ENCODE measurements around the gene DUSP28. TPM values are rescaled to one million over a fixed set of nuclear protein-coding genes. Genes with fewer than 3 reads are reported as not detected.
A peak's percentile ranks its signal among the peaks of the same experiment; 100 is the strongest.

The DUSP28 gene
- polyA plus RNA-seq, 1 experiment: 6.1 TPM

DNA sequence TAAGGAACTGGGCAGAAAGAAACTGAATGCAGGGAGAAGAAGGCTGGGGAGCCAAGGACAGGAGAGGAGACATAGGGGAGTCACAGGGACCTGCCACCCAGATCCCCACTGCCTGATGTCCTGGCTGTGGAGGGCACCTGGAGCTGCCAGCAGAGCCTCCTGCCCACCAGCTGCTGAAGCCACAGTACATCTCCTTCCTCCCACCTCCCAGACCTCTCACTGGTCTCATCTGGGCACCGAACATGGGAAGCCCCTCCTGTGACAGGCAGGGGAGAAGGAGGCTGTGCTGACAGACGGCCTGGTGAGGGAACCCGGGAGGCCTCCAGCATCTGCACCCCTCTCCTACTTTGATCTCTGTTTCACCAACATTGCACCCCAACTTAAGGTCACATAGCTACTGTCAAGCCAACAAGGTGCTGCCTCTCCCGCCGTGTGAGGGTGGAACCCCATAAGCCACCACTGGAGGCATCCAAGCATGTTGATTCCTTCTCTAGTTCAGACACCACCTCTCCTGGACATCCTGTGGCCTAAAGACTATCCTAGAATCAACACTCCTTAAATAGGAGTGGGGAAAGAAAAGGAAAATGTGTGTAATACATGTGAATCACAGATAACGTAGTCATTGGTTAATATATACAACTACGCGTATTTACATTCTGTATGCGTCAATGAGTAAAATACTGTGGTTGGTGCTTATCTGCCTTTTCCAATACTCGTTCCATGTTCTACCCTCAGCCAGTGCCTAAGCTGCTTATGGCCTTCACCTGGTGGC is 4.6 kb downstream of the DUSP28 start:
- H3K27ac ChIP-seq (ENCODE audit: low read depth, low read length): peak overlapping the region; percentile 89
- no peaks in the 10 kb centered on the region; the same call in 1 of the 2 replicates for H3K9me3 ChIP-seq (ENCODE audit: control insufficient read depth, insufficient read depth, low read length)
- ChIA-PET POLR2A (interaction anchor here (3.2 kb wide), 1 partner anchor 22 kb away, joined by 13 read pairs; the partner anchor contains the start of gene CAPN10), CTCF (interaction anchor here (1.4 to 2.8 kb wide), 5 partner anchors 13 to 276 kb away, joined by 6 to 31 read pairs (median 17); partner anchors contain the start of gene CAPN10)
- no peak overlapping the region for H3K4me3 ChIP-seq (ENCODE audit: low read depth, low read length)
- no peak for DNase-seq (ENCODE audit: low read depth, low spot score)
- H3K27me3 ChIP-seq (ENCODE audit: control insufficient read depth, insufficient read depth, low read length): no peaks in the 10 kb centered on the region
- TF ChIP-seq, protein P1, sequence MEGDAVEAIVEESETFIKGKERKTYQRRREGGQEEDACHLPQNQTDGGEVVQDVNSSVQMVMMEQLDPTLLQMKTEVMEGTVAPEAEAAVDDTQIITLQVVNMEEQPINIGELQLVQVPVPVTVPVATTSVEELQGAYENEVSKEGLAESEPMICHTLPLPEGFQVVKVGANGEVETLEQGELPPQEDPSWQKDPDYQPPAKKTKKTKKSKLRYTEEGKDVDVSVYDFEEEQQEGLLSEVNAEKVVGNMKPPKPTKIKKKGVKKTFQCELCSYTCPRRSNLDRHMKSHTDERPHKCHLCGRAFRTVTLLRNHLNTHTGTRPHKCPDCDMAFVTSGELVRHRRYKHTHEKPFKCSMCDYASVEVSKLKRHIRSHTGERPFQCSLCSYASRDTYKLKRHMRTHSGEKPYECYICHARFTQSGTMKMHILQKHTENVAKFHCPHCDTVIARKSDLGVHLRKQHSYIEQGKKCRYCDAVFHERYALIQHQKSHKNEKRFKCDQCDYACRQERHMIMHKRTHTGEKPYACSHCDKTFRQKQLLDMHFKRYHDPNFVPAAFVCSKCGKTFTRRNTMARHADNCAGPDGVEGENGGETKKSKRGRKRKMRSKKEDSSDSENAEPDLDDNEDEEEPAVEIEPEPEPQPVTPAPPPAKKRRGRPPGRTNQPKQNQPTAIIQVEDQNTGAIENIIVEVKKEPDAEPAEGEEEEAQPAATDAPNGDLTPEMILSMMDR (IDR thresholded peaks at IDR 0.05; ENCODE audit: low read depth, low read length): peak; percentile 24; the same call in 1 of the 2 replicates

DNA sequence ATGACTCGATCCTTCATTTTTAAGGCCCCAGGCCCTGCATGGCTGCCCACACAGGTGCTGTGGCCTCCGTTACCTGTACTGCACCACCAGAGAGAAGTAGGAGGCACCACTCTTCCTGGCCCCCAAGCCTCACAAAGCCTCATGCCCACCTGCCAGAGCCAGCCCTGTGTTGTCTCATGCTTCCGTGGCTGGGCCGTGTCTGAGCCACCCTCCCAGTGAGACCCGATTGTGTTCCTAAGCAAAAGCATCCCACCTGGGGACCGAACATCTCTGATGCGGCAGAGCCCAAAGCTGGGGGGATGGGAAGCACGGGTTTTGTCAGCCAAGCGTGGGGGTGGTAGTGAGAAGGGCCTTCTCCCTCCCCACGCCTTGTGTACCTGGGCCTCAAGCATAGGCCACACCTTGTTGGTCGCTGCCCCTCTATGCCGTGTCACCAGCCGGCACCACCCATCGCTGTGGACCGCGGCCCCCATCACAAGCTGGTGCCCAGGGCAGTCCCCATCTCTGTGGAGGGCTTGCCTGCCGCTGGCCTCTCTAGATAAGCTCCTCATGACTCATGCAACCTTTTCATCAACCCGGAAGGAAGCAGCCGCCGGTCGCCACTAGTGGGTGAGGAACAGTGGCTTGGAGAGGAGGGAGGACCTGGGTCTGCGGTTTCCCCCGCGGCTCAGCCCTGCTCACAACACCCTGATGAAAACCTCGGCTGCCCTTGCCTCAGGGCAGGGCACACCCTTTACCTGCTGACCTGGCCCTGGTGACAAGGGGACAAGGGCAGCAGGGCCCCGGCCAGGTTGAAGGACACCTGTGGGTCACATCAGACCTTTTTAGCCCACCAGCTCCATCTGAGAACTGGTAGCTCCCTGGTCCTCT is 5.4 kb downstream of the DUSP28 start:
- no peaks in the 10 kb centered on the region for H3K27me3 ChIP-seq (ENCODE audit: control insufficient read depth, insufficient read depth, low read length)
- TF ChIP-seq, protein P1 (IDR thresholded peaks at IDR 0.05; ENCODE audit: low read depth, low read length): no peak
- POLR2A ChIA-PET: interaction anchor here (0.6 to 3.2 kb wide), 4 partner anchors 21 to 56 kb away, joined by 3 to 13 read pairs (median 3); partner anchors contain the start of gene CAPN10
- H3K27ac ChIP-seq (ENCODE audit: low read depth, low read length): peak overlapping the region; percentile 89
- H3K4me3 ChIP-seq (ENCODE audit: low read depth, low read length): no peak overlapping the region
- H3K9me3 ChIP-seq (ENCODE audit: control insufficient read depth, insufficient read depth, low read length): no peaks in the 10 kb centered on the region; the same call in 1 of the 2 replicates
- no peak for DNase-seq (ENCODE audit: low read depth, low spot score)
- CTCF ChIA-PET: interaction anchor here (0.7 to 2.8 kb wide), 18 partner anchors 9 to 321 kb away, joined by 3 to 31 read pairs (median 4); partner anchors contain the start of gene CAPN10

DNA sequence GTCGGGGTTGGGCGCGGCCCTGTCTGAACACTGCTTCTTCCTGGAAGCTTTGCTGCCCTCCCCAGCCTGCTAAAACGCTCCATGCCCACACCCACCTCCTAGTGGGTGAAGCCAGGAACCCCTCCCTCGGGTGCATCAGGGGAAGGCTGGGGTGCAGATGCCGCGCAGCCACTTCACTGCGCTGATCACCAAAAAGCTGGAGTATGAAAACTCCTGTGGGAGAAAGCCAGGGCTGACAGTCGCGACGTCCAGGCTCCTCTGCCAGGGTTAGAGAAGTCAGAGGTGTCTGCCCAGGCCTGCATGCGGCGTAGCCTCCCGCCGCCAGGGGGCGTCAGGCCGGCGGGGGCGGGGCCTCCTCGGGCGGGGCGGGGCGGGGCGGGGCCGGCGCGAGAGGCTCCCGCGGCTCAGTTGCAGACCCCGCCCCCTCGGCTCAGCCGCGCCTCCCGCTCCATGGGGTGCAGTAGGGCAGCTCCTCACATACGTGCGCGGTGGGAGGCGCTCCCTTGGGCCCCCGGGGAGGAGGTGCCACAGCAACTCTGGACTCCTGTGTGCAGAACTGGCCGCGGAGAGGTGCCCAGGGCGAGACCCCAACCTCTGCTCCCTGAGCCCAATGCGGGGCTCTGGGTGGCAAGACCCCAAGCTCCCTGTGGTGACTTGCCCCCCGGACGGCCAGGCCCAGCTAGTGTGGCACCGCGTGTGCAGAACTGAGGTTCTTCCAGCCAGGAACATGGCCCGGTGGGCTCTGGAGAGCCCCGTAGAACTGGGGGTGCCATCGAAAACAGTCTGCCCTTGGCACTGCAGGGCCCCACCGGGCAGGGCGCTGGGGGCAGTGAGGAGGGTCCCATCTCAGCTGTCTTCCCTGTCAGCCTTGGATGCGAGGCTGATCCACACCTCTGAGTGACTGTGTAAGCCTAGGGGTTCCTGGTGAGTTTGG is 6.3 kb downstream of the DUSP28 start:
- Histone ChIP-seq H3K27me3 (ENCODE audit: control insufficient read depth, insufficient read depth, low read length) (no peaks in the 10 kb centered on the region), H3K27ac (ENCODE audit: low read depth, low read length) (peak overlapping the region; percentile 89), H3K9me3 (ENCODE audit: control insufficient read depth, insufficient read depth, low read length) (no peaks in the 10 kb centered on the region; the same call in 1 of the 2 replicates), H3K4me3 (ENCODE audit: low read depth, low read length) (peak overlapping the region; percentile 76)
- POLR2A ChIA-PET: interaction anchor here (0.6 to 3.2 kb wide), 4 partner anchors 20 to 55 kb away, joined by 3 to 13 read pairs (median 3); partner anchors contain the start of gene CAPN10
- TF ChIP-seq, protein P1 (IDR thresholded peaks at IDR 0.05; ENCODE audit: low read depth, low read length): peak; percentile 66
- no peak for DNase-seq (ENCODE audit: low read depth, low spot score)
- CTCF ChIA-PET: interaction anchor here (0.6 to 2.8 kb wide), 20 partner anchors 10 to 322 kb away, joined by 3 to 31 read pairs (median 4); partner anchors contain the start of gene CAPN10

DNA sequence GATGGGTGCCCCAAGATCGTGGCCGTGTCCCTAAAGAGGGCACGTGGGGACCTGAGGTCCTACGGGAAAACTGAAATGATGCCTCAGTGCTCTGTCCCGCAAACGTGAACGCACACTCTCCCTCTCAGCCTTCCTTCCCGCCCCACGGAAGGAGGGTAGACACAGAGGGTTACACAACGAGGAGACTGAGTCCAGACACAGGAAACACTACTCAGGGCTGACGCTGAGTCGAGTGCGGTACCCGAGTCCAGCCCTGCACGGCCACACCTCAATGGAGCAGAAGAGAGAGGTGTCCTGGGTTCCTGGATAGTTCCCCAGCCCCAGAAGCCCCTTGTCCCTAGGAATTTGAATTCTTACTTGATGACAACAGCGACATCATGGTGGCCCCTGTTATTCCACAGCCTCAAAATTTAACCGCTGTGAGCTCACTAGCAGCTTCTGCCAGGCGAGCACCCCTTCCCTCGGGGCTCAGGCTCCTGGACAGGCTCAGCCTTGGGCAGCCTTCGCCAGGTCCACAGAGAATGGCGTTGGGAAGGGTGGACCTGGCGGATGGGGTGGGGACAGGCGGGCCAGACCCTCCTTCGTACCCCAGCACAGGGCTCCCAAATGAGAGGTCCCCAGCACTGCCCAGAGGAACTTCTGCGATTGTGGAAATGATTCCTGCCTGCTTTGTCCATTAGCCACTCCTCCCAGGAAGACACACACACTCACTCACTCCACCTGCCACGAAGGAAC is 7.1 kb downstream of the DUSP28 start:
- Histone ChIP-seq H3K27ac (ENCODE audit: low read depth, low read length) (no peak overlapping the region), H3K4me3 (ENCODE audit: low read depth, low read length) (peak overlapping the region; percentile 76), H3K9me3 (ENCODE audit: control insufficient read depth, insufficient read depth, low read length) (no peaks in the 10 kb centered on the region; the same call in 1 of the 2 replicates), H3K27me3 (ENCODE audit: control insufficient read depth, insufficient read depth, low read length) (no peaks in the 10 kb centered on the region)
- ChIA-PET POLR2A (interaction anchor here (1.0 to 3.2 kb wide), 2 partner anchors 19 to 53 kb away, joined by 3 to 13 read pairs; partner anchors contain the start of gene CAPN10), CTCF (interaction anchor here (0.6 to 2.8 kb wide), 9 partner anchors 11 to 271 kb away, joined by 3 to 31 read pairs (median 3); partner anchors contain the start of gene CAPN10)
- TF ChIP-seq, protein P1 (IDR thresholded peaks at IDR 0.05; ENCODE audit: low read depth, low read length): no peak
- no peak for DNase-seq (ENCODE audit: low read depth, low spot score)
